NCI-H2171 (cell line): Measurements from ENCODE around the gene HNRNPA0.

Source experiments
- DNase-seq: peaks from one replicate; lab custom pipeline; 2025; lab: John Stamatoyannopoulos, UW

Gene HNRNPA0

GRCh38 chr5:137754961-137755762, 999 bp upstream of the HNRNPA0 start:
- DNase-seq, result no peak

- DNase-seq, result no peak
These were observed 424 bp downstream of the HNRNPA0 start for GRCh38 chr5:137753691-137754187.

- no peak for DNase-seq
These were observed 1.1 kb downstream of the HNRNPA0 start for GRCh38 chr5:137752905-137753690.

- DNase-seq, result no peak
These were observed 2.2 kb downstream of the HNRNPA0 start for GRCh38 chr5:137751869-137752491.

GRCh38 chr5:137750436-137750835, 3.7 kb downstream of the HNRNPA0 start:
- DNase-seq, result no peak

- DNase-seq, result no peak
These were observed 6.3 kb downstream of the HNRNPA0 start for GRCh38 chr5:137747848-137748247.

- DNase-seq, result no peak
These were observed 11.0 kb downstream of the HNRNPA0 start for GRCh38 chr5:137743031-137743640.

- no peak for DNase-seq
These were observed 12.4 kb downstream of the HNRNPA0 start for GRCh38 chr5:137741718-137742117.

GRCh38 chr5:137739737-137740136, 14.4 kb downstream of the HNRNPA0 start:
- DNase-seq, result no peak

GRCh38 chr5:137738947-137739346, 15.2 kb downstream of the HNRNPA0 start:
- DNase-seq, result no peak

GRCh38 chr5:137737349-137738131, 16.6 kb downstream of the HNRNPA0 start:
- DNase-seq, result no peak

- no peak for DNase-seq
These were observed 17.7 kb downstream of the HNRNPA0 start for GRCh38 chr5:137736496-137736895.

- DNase-seq, result peak; percentile 58
These were observed 18.4 kb downstream of the HNRNPA0 start, which contains the start of gene KLHL3 for GRCh38 chr5:137735555-137736284. Gene KLHL3, minus strand, starts transcription at chr5:137736089. Its CDS starts 443 bp downstream, at chr5:137735646.

- DNase-seq, result no peak
These were observed 19.1 kb downstream of the HNRNPA0 start for GRCh38 chr5:137734962-137735554.

- no peak for DNase-seq
These were observed 19.8 kb downstream of the HNRNPA0 start for GRCh38 chr5:137734331-137734730.

- no peak for DNase-seq
These were observed 20.2 kb downstream of the HNRNPA0 start for GRCh38 chr5:137733922-137734321.

GRCh38 chr5:137733006-137733405, 21.2 kb downstream of the HNRNPA0 start:
- DNase-seq, result no peak

GRCh38 chr5:137731176-137731575, 23.0 kb downstream of the HNRNPA0 start:
- DNase-seq, result no peak

GRCh38 chr5:137730336-137730735, 23.8 kb downstream of the HNRNPA0 start:
- DNase-seq, result no peak

- no peak for DNase-seq
These were observed 26.1 kb downstream of the HNRNPA0 start for GRCh38 chr5:137728048-137728447.
